Muscle of arm (tissue), 12 donors: ENCODE data around the gene SPATA24. TPM values are rescaled to one million over a fixed set of nuclear protein-coding genes. Genes with fewer than 3 reads are reported as not detected.

Experiments
- DNase-seq: peaks from one replicate; pipeline ENCODE4 v3.0.0-alpha.2; 2013
- polyA plus RNA-seq, 12 donors: library from polyadenylated mRNA; unstranded; fragments of 120-200 nt; gene quantifications; one replicate each; pipeline ENCODE4 v1.2.1, GENCODE V29; 2013; ENCODE audit not compliant: insufficient read length in 12 of 12

Gene SPATA24
- polyA plus RNA-seq, 12 donors = 7.1 to 13.2 (median 10.6) TPM; not detected in 2

GRCh38 chr5:139384591-139385051 lies 19.3 kb downstream of the SPATA24 start:
- DNase-seq = no peak

DNA sequence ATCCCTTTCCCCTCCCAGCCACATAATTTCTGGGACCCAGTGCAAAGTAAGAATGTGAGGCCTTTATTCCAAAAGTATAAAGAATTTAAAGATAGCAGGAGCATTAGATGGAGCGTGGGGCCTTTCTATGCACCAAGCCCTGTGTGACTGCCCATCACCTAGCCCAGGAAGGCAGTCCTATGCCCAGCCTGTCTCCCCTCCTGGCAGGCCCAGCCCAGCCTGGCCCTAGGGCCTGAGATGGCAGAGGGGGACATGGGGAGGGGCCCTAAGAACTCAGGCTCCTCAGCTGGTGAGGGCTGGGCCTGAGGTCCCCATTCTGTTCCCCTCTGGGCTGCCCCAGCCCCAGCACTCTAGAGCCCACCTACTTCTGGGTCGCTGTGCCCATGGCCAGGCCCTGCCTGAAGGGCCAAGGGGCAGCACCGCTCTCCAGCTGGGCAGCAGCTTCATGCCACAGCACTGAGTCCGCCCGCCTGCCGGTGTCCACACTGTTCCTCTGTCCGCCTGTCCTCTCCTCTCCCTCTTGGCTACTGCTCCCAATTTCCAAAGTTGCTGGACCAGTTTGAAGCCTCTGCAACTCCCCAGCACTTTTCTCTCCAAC lies 19.8 kb downstream of the SPATA24 start:
- no peak for DNase-seq

DNA sequence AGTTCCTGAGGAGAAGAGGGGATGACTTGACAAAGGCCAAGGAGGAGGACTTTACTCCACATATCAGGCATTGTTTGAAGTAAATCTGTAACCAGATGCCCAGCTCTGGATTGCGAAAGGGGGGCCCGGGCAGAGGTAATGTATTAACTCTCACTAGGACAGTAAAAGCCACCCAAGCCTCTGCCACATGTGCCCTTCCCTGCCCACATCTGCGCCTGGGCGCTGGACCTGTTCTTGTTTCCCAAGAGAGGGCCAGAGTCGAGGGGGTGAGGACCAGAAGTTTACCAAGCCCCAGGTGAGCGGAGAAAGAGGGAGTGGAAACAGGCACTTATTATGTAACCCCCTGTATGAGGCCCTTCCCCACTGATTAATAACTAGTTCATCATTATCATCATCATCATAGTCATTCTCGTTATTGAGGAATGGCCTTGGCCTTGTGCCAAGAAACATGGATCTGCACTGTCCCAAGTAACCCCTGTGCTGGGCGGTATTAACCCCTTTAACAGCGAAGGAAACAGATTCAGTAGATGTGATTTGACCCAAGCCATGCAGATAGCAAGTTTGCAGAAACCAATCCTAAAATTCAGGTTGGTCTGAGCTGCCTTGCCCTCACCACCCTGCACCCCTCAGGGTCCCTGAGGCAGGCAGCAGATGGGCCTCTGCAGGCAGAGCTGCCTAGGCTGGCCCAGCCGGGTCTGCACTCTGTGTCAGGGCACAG lies 20.5 kb downstream of the SPATA24 start, which contains the start of gene SLC23A1:
Gene SLC23A1 (minus strand): TSS at position 23 of the 718 bp plus-strand sequence. CDS start 44 bp downstream, outside the sequence.
- no peak for DNase-seq

DNA sequence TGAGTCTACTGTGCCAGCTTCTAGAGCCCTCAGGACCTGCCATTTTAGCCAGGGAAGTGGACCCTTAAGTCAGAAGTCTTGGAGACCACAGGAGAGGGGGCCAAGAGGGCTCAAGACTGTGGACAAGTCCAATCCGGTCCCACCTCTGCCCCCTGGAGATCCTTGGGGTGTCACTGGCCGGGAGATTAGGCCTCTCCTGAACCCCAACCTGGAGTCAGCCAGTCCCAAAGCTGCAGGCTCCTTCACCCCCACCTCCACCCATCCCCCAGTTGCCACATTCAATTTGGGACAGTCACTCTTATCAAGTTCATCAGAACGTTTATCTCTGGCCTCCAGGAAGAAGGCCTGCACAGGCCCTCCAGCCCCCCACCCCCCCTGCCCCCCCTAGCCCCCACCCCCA lies 21.1 kb downstream of the SPATA24 start:
- no peak for DNase-seq

- DNase-seq = no peak
Measured at GRCh38 chr5:139381837-139382761, 21.8 kb downstream of the SPATA24 start.

- no peak for DNase-seq
Measured at GRCh38 chr5:139379626-139380449, 24.1 kb downstream of the SPATA24 start.

GRCh38 chr5:139378941-139379361 lies 24.9 kb downstream of the SPATA24 start:
- DNase-seq = no peak

GRCh38 chr5:139378101-139378825 lies 25.6 kb downstream of the SPATA24 start:
- no peak for DNase-seq

DNA sequence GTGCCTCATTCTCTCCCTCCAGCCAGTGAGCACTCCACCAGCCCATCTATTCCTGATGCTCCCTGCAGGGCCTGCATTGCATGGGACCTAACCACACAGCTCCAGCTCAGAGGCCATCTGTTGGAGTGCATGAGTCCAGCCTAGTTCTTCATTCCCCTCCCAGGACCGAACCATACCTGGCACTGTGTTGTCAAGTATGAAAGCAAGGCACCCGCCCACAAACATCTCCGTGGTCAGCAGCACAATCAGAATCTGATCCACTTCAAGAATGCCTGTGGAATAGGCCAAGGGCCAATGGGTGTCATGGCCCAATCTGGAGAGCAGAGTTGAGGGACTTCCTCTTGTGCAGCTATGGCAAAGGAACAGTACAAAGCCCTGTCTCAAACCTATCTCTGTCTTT lies 26.7 kb downstream of the SPATA24 start:
- DNase-seq = no peak

DNA sequence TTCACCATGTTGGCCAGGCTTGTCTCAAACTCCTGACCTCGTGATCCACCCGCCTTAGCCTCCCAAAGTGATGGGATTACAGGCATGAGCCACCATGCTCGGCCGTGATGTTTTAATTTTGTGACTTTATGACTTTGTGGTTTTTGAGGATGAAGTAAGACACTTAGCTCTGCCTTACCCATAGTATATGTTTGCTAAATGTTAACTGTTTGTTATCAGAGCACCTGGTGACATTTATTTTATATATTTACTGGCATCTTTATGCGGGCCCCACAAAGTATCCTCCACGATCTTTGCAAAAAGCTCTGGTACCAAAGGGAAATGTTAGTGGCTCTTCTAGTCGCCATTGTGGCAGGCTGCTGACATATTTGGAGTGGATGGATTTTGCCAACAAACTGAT lies 27.5 kb downstream of the SPATA24 start:
- DNase-seq = no peak

DNA sequence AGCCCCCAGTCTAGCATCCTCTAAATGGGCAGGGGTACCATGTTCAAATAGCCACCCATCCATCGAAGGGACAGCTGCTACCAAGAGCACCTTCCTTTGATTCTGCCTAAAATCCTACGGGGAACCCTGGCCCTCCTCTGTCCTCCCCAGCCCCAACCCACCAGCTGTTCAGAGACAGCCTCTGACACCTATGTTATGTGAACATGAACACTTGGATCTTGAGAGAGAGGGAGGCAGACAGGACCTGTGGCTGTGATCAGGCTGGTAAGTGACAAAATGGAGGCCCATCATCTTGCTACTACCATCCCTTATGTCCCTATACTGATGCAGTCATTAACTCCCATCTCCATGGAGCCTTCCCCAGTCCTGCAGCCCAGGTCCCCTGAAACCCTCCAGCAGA lies 29.0 kb downstream of the SPATA24 start:
- DNase-seq = no peak

DNA sequence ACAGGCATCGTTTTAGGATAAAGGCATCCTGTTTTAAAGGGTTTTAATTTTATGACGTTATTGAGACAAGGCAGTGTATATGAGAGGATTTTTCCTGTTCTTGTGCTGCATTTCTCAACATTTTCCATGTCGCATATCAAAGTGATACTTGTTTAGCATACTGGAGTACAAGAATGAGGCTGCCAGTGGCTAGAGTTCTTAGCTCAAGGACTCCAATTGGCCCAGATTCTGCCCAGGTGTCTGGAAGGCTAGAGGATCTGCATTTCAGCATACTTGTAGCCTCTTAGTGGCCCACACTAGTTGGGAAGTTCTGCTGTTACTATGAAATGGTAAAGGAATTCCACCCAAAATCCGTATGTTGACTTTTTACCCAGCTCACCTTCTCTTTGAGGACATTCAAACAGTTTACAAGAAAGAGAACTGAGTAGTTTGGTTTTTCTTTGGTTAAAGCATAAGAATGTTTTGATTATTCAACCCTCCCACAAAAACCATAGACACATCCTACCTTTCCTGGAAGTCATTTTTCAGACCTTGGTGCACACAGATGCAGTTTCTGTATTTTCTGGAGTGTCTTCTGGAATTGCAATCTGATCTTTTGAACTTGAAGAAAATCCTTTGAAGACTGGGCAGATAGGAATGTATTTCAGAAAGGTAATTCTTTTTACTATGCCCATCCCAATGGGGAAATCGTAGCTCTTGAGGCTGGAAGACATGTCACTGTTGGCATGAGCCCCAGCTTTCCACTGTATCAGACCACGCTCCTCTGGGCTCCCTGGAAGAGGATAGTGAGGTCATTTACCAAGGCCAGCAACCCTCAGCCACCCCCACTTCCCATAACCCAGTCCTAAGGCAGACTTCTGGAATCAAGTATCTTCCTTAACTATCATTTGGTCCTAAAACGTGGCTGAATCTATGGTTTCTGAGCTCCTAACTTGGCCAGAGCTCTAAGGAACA lies 32.1 kb downstream of the SPATA24 start:
- DNase-seq = no peak

DNA sequence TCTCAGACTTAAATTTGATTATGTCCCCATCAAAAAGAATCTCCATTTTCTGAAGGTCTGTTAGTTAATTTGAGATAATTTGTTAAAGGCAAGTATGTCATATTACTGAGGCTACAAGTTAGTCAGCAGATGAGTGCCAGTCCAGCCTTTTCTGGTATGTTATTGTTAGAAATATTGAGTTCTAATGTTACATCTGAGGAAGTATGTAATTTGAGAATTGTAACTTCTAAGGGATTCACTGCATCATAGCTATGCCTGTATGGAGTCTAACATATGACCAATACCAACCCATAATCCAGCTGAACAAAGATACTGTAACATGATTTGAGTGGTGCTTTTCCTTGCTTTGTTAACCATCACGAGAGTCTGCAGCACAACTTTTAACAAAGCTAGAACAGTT lies 34.7 kb downstream of the SPATA24 start:
- DNase-seq = no peak

DNA sequence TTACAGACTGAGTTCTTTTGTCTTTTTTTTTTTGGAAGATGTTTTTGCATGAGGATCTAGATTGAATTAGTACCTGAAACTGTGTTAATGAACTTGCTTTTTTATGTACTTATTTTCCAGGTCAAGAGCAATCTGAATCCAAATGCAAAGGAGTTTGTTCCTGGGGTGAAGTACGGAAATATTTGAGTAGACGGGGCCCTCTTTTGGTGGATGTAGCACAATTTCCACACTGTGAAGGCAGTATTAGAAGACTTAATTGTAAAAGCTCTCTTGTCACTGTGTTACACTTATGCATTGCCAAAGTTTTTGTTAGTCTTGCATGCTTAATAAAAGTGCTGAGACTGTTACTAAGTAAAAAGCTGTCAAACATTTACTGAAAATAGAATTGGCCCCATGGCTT lies 35.3 kb downstream of the SPATA24 start:
- no peak for DNase-seq

DNA sequence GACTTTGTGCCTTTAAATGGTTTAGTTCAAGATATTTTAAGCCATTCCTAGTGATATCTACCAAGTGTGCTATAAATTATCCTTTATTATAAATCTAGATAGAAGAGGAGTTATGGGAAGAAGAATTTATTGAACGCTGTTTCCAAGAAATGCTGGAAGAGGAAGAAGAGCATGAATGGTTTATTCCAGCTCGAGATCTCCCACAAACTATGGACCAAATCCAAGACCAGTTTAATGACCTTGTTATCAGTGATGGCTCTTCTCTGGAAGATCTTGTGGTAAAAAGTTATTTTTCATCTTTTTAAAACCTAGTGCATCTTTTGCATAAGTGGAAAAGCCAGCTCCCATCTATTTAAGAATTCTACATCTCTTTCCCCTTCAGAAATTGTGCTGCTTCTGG lies 39.4 kb downstream of the SPATA24 start:
- no peak for DNase-seq

GRCh38 chr5:139363937-139364336 lies 40.0 kb downstream of the SPATA24 start:
- DNase-seq = no peak

GRCh38 chr5:139361835-139362429 lies 42.0 kb downstream of the SPATA24 start:
- DNase-seq = no peak

DNA sequence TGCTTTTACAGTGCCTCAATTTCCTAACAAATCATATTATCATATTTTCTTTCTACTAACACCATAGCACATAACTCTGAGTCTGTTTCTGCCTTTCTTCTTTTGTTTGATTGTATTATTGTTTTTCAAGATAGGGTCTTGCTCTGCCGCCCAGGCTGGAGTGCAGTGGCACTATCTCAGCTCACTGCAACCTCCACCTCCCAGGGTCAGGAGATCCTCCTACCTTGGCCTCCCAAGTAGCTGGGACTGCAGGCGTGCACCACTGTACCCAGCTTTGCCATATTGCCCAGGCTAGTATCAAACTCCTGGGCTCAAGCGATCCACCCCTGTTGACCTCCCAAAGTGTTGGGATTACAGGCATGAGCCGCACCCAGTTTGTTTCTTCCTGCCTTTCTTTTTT lies 43.5 kb downstream of the SPATA24 start:
- DNase-seq = no peak

GRCh38 chr5:139358064-139358463 lies 45.8 kb downstream of the SPATA24 start:
- DNase-seq = no peak
